ENCODE results near the gene EPM2AIP1.
"Not testable (repeated sequence)": the region's sequence is repeated elsewhere in the genome, so short reads cannot be mapped to it uniquely, and the experiment has no call there.

DNA sequence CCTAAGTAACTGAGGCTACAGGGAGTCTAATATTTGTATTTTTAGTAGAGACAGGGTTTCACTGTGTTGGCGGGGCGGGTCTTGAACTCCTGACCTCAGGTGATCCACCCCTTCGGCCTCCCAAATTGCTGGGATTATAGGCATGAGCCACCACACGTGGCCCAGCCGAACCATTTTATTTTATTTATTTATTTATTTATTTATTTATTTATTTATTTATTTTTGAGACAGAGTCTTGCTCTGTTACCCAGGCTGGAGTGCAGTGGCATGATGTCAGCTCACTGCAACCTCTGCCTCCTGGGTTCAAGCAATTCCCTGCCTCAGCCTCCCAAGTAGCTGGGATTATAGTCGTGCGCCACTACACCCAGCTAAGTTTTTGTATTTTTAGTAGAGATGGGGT, 29.9 kb downstream of the EPM2AIP1 start:
- TF ChIP-seq EZH2phosphoT487 (IDR thresholded peaks at IDR 0.05; ENCODE audit: low read depth); CTCF (IDR thresholded peaks at IDR 0.05; ENCODE audit: low read depth, low read length): not testable (repeated sequence)

Data from OCI-LY3 (cell line).